Glomerular endothelial cell (primary cell): Measurements from ENCODE around the gene ASXL1. TPM values are rescaled to one million over a fixed set of nuclear protein-coding genes. Genes with fewer than 3 reads are reported as not detected.

ENCODE experiments used
- DNase-seq: peaks from one replicate; pipeline ENCODE4 v3.0.0-alpha.2; 2011; ENCODE audit warnings: low read depth, low spot score; ENCODE audit errors: extremely low read depth
- total RNA-seq: library from RNA; depleted of rRNA; stranded (reverse); fragments of >200 nt; gene quantifications from 2 replicates; pipeline ENCODE4 v1.2.3, GENCODE V29; 2015

Gene ASXL1
- total RNA-seq, 1 donor from 2014 or later, result 71.8 TPM

DNA sequence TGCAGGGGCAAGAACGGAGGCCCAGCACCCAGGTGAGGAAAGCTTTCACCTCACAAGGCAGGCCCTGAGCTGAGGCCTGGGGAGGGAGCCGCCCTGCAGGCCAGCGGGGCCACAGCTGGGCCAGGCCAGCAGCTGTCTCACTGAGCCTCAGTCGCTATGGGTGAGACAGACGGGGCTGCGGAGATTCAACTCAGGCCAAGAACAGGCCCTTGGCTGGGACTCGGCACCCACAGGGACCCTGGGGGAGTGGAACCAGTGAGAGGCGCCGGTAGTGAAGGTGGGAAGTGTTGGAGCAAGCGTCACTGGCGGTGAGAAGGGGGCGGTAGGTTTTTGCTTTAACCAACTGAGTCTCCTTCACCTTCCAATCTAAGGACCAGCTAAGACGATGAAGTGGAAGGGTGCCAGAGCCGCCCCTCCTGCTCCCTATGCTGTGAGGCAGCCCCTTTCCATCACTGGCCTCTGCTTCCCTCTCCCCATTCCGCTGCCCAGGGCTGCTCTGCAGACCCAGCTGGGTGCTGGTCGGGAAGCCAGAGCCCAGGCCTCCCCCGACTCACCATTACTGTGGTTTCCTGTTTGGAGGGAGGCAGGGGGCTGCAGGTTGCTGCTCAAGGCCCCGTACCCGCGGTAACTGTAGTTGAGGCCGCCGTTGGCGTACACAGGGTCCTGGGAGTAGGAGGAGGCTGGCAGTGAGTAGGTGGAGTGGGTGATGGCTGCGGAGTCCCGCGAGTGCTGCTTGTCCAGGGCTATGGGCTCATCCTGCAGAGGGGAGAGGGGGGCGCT is 93.7 kb downstream of the ASXL1 start:
- DNase-seq, result no peak

DNA sequence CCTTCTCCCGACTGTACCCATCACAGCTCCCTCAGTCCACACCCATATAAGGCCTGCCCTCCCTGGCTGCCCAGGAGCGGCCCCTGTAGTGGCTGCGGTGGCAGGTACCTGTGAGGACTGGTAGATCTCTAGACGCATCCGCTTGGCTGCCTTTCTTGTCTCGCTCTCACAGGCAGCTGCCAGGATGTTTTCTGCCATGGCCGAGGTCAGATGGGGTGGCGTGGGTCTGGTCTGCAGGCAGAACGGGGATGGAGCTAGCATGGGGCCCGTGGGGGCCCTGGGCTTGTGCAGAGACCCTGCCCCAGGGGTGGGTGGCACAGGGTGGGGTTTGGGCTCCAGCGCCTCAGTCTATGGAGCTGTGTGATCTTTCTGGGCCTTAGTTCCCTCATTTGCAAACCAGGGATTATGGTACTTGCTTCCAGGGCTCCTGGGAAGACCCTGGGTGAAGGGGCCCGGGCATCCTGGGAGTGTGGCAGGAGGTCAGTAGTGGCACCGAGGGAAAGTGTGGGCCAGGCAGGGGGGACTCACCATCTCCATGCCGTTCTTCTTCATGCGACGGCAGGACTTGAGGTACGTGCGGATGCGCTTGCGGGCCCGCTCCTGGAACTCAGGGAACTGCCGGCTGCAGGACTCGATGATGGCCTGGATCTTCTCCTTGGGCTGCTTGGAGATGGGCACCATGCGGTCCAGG is 94.8 kb downstream of the ASXL1 start:
- no peak for DNase-seq

DNA sequence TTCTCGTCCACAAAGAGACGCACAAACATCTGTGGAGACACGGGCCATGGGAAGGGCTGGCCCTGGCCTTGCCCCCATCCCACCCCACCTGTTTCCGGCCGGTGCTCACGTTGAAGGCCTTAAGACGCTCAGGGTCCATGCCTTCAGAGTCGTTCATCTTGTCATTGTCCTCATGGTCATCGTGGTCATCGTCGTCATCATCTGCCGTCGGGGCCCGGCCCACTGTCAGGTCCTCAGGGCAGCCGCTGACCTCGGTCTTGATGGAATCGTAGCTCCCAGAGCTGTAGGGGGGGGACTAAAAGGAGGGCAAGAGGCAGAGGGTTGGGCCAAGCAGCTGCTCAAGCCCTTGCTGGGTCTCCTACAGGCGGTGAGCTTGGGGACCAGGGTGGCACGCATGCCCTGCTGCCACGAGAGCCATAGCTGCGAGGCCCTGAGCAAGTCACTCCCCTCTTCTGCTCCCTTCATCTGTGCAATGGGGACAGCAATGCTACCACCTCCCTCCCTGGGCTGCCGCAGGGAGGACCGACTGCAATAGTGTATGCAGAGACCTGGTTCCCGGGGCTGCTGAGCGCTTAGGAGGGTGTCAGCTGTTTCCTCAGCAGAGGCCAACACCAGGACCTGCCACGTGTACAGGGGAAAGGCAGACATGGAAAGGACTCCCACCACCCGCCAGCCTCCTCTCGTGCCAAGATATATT is 95.5 kb downstream of the ASXL1 start:
- DNase-seq, result no peak

DNA sequence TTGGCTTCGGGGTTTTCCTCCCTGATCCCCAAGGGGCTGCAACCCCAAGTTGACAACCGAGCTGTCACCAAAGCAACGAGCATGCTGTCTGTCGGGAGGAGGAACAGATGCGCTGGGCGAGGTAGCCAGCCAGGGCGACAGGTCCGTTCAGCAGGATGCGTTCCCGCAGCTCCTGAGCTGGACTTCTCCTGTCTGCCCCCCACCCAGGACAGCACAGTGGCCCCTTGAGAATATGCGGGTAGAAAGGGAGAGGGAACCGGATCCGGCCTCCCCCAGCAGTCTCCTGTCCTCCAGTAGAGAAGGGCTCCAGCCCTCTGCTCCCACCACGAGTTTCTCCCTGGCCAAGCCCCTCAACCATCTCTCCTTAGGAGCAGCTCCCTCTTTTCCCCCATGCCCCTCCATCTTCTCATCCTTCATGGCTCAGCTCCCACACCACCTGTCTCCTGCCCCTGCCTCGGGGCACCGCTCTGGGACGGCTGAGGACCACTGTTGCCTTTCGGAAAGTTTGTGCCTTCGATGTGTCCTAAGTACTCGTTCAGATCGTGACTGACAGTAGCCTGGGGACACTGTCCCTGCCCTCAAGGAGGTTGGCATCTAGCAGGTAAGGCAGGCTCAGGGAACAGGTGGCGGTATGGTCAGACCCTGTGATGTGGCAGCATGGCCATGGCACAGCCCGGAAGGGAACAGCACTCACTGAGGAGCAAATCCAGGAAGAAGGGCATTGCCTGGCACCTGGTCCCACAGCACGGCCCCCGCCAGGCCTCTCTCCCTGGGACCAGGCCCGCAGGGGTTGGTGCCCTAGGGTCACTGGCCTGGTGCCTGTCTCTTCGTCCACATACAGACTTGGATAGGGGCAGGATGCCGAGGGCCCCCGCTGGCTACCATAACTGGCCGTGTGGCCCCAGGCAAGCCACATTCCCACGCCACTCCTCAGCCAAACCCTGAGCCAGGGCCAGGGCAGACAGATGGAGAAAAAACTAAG is 96.3 kb downstream of the ASXL1 start:
- DNase-seq, result no peak

DNA sequence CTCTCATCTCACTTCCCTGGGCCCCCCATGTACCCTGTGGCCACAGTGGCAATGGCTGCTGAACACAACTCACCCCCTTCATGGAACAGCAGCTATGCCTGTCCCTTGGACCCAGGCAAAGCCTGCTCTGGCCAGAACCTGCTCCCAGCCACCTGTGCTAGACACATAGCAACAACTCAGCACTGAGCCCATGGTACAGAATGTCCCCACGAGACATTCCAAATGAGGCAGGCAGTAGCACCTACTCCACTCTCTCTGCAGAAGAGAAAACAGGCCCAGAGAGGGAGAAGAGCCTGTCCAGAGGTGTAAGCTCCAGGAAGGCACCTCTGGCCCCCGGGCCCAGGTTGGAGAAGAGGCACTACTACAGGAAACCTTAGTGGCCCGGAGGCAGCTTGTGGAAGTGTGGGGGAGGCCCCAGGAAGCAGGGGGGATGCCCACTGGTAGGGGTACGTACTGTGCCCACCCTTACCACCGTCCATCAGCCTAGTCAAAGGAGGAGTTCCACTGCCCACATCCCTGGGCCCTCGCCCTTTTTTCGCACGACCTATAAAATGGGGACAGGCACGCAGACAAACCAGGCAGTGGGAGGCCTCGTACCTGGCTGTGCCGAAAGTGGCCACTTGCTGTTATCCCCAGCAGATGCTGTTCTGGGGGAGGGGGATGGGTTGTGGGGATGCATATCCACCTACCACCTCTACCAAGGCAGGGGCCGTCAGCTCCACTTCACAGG is 97.2 kb downstream of the ASXL1 start:
- DNase-seq, result no peak

DNA sequence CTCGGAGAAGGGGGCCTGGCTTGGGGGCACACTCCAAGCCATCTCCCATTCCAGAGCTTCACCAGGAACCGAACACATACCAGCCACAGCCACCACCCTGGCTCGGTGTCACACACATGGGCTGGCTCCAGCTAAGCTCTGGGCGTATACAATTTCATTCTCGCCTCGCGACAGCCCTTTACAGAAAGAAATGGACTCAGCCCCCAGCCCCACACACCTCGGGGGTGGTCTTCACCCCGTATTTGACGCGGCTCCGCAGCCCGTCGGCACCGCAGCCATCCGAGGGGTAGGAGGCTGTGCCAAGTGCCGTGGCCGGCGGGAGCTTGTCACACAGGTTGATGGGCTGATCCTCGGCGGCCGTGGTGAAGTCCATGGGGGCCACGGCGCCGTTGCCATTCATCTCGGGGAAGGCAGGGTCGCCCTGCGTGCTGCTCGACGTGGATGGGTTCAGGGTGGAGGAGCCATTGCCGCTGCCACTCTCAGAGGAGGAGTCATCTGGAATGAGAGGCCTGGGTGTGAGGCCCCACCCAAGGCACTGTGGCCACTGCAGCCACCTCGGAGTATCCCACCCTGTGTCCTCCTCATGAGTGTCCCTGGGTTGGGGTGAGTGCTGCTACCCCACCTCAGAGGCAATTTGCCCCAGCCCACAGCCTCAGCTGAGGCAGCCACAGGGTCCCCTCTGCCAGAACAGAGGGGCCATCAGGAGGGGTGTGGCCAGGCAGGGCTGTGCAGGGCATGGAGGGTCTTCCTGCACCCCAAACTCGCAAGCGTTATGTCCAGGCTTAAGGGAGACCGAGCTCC is 98.0 kb downstream of the ASXL1 start:
- DNase-seq, result no peak

DNA sequence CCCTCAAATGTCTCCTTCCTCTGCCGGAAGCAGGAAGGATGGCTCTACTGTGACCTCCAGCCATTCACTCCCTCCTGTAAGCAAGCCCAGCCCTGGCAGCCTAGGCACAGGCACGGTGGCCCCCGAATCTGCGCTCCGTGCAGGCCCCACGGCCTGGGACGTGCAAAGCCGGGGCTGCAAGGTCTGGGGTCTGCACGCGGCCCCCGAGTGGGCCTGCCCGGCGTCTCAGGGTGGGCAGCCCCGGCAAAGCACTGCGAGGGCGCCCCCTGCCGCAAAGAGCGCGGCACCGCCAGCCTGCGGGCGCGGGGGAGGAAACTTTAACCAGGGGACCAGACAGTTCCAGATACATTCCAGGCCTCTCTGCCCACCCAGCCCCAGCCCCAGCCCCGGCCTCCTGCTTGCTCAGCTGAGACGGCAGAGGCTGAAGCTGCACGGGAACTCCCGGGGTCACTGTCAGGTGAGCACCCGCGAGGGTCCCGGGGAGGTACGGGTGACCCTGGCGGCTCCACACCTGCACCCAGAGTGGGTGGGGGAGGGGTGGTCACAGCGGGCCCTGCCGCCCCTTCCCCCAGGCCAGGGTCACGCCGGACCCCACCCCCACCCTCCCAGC is 98.8 kb downstream of the ASXL1 start:
- no peak for DNase-seq

DNA sequence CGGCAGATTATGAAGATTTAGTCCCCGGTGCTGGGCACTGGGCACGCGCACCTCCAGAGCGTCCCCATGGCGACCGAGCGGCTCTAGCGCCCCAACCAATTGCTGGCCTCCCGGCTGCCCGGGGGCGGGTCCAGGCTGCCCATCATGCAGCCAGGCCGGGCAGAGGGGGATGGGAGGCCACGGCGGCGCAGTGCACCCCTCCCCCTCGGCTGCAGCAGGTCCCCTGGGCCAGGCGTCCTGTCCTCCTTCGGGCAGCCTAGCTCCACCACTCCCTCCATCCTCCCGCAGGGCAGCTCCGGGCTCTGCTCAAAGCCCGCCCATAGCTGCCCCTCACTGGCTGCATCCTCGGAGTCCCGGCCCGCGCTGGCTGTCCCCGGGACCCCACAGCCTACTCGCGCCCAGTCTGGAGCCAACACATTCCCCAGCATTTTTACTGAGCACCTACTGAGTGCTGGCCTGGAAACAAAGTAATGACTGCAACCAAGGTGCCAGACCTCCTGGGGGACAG is 99.4 kb downstream of the ASXL1 start:
- no peak for DNase-seq

DNA sequence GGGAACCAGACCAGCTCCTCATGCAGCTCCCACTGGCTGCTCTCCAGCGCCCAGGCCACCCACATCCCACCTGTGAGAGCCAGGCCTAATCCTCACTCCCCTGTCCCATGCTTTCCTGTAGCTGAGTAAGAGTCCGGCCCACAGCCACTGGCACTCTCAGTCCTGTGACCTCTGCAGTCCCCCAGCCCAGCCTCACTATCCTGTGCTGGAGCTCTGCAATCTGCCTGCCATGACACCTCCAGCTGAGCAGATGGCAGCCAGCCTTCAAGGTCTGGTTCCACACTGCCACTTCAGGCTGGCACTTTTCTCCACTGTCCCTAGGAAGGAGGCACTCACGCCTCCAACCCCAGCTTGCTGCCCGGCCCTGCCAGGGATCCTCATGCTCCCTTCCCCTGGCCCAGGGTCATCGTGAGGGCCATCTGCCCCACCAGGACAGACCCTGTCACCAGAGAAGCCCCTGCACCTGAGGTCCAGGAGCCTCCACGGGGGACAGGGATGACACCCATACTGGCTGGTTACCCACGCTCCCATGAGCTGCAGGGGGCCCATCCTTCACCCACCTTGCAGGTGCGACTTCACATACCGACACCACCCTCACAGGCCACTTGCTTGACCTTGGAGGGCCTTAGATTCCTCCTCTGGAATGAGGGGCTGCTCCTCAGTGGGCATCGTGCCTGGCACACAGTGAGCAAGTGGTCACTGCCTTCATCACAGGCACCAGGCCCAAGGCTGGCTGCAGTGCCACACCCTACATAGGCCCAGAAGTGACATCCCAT is 100.1 kb downstream of the ASXL1 start:
- DNase-seq, result no peak

DNA sequence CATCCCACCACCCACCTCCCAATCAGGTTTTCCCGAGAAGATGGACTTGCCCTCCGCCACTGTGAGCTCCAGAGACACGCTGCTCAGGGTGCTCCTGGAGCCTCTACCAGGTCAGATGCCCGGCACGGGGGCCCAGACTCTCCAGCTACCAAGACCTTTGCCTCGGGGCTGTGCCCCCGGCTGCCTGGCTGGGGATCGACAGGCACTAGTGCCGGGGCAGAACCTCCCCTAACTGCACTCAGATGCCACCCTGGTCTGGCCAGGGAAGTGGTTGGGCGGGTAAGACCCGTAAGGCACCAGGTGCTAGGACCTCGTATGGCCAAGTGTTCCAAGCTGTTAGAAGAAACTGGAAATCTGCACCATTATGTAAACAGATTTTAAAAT is 100.7 kb downstream of the ASXL1 start:
- DNase-seq, result no peak

DNA sequence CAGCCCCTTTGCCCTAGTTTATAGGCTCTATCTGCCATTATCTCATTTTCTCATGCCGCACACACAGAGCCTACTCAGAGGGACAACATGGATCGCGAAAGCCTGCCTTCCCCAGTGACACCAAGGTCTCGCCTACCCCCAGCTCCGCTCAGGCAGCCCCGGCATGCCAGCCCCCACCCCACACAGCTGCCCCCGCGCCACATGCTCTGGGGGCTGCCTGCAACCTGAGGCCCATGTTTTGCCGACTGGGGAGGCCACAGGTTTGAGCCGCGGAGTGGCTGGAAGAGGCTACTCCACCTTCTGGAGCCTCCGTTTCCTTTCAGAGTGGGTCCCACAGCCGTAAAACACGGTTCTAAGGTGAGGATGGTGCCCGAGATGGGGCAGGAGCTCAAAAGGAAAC is 102.1 kb downstream of the ASXL1 start:
- no peak for DNase-seq

DNA sequence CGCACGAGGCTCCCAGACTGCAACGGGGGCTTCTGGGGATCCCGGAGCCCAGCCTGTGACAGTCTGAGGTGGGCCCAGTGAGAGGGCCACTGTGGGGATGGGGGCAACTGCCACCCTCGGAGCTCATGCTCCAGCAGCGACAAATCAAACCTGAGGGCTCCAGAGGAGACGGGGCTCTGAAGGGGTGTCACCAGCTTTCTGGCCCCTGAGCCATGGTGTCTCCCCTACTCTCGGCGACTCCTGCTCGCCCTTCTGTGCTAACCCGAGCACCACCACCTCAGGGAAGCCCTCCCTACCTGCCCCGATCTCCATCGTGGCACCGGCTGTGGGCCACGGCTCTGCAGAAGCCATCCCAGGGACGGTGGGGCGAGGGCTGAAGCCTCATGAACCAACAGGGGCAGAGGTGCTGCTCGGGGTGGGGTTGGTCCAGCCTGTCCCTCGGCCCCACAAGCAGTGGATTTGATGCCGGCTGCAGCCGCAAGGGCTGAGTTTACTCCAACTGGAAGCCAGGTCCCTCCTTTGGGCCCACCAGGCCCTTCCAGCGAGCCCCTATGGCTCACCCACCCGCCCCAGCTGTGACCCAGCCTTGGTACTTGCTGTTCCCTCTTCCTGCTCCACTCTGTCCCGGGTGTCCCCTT is 102.7 kb downstream of the ASXL1 start:
- no peak for DNase-seq

DNA sequence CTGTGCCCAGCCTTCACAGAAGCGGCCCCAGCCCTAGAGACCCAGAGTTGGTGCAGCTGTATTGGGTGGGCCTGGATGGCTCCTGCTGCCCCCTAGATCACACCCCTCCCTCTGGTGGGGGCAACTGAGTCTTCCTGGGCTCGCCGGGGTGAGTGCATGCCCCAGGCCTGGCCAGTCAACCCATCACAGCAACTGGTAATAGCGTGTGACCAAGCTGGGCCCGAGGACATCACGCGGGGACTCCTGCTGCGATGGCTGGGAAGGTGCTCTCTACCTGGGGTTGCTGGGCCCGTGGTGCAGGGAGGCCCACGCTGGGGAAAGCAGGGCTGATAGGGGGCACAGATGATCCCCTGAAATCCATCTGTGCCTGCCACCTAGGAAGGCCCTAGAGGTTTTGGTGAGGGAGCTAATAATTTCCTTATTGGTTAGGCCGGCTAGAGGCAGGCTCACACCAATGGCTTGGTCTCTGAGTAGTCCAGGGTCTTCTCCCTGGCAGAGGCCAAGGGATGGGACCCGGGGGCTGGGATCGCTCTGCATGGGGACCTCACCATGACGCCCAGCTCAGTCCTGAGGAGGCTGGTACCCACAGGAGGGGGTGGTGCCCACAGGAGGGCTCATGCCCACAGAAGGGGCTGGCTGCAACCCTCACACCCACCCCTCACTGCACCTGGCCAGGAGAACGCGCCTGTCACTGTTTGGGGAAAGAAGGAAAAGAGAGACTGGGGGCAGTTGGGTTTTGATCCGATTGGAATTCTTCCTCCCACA is 103.9 kb downstream of the ASXL1 start:
- no peak for DNase-seq

DNA sequence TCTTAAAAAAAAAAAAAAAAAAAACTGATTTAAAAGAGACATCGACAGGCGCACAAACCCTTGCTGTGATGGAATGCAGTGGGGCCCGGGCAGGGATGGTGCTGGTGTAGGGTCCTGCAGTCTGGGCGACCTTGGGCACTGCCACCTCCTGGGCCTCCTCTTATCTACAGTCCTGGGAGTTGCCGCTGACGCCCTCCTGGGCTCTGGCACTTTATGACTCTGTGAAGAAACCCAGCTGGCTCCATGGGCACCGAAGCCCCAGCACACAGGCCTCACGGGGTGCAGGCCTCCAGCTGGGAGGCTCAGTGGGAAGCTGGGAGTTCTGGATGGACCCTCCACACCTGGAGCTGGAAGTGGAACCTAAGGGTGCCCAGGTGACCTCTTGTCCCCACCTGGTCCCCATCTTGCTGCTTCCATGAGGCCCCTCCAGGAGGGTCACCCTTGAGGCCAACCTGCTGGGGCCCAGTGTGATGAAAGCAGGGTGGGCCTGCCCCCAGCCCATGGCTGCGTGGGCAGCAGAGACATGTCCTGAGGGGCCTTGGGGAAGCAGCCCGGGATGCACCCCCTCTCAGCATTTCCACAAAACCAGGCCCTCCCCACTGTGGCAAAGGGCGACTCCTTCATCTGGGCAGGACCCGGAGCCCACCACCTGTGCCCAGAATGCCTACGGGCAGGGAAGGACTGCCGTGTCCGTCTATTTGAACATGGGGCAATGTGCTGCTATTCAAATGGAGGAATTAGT is 104.9 kb downstream of the ASXL1 start:
- no peak for DNase-seq

DNA sequence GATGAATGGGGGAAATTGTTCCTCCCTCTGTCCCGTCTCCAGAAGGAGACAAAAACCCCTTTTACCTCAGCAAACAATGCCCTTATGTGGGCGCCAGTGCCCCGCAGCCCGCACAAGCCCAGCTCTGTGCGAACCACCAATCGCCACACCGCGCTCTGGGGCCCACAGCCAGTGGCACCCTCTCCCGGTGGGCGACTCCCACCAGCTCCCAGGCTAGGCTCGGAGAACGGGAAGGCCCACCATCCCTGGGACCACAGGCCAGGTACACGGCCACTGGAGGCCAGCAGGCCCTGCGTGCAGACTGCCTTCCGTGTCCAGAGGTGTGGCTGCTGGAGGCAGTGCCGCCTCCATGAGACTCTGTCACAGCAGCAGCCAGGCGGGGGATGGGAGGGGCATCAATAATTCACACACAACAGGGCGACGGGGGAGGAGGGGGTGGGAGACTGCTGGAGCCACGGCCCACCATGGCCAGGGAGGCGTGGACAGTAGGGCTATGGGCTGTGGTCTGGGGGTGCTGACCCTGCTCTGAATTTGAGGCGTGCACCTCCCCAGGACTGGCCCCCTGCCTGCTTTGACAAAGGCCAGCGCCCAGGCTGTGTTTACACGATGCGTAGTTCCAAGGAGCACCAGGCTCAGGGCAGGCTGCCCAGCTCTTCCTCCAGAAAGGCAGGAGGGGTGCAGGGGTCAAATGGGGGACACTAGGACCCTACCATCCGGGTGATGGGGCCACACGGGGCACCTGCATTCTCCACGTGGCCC is 105.7 kb downstream of the ASXL1 start:
- no peak for DNase-seq
